ENCODE data around the gene GCH1.
A peak's percentile ranks its signal among the peaks of the same experiment; 100 is the strongest.

GCH1 gene

GRCh38 chr14:54823757-54824549 lies 78.7 kb downstream of the GCH1 start:
- DNase-seq (ENCODE audit: low read depth in 2 of 2) = no peak

GRCh38 chr14:54822685-54823084 lies 79.9 kb downstream of the GCH1 start:
- DNase-seq (ENCODE audit: low read depth in 2 of 2) = no peak

- DNase-seq (ENCODE audit: low read depth in 2 of 2) = no peak
Measured at GRCh38 chr14:54818201-54819133, 84.2 kb downstream of the GCH1 start.

DNA sequence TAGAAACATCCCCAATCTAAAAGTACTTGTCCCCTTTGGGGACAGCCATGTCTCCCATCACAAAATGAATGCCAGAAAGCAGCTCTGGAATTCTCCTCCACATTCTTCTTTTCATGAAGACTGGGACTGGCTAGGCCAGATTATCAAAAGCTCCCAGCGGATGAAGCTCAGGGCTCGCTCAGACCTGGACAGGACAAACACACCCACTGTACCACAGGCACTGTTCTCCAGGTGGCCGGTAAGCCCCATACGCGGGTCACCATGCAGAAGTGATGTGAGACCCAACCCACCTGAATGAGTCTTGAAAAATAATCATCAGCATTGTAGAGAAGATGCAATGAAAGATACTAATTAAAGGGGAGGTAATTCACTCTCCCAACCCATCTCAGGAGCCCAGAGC lies 85.1 kb downstream of the GCH1 start:
- no peak for DNase-seq (ENCODE audit: low read depth in 2 of 2)

GRCh38 chr14:54816450-54816849 lies 86.2 kb downstream of the GCH1 start:
- no peak for DNase-seq (ENCODE audit: low read depth in 2 of 2)

DNA sequence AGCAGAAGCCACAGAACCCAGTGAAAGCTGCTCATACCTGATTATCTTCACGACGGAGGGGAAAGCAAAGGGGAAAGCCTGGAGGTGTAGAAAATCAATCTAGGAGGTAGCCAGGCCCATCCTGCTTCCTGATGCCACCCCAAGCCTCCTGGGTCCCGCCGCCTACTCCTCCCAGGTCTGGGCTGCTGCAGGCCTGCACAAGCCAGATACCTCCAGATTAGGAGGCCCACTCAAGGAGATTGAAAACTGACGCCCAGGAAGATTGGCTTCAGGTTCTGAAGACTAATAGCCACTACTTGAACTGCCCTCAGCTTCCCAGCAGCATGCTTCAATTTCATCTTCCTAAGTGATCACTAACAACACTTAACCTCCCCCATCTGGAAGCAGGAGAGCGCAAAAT lies 87.1 kb downstream of the GCH1 start:
- no peak for DNase-seq (ENCODE audit: low read depth in 2 of 2)

DNA sequence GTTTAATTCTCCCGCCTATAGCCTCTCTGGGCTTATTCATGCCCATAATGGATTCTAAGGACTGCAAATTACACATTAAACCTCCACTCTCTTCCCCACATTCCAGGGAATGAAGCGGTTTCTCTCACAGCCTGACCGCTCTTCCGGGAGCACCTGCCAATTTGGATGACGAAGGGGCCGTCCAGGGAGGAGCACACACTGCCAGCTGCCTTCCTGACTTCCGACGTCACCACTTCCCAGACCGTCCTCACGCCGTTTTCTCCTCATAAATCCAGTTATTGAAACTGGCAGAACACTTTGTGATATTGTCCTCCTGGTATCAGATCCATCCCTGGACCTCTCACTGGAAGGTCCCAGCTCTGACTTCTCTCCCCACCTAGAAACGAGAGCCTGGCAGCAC lies 87.6 kb downstream of the GCH1 start:
- no peak for DNase-seq (ENCODE audit: low read depth in 2 of 2)

DNA sequence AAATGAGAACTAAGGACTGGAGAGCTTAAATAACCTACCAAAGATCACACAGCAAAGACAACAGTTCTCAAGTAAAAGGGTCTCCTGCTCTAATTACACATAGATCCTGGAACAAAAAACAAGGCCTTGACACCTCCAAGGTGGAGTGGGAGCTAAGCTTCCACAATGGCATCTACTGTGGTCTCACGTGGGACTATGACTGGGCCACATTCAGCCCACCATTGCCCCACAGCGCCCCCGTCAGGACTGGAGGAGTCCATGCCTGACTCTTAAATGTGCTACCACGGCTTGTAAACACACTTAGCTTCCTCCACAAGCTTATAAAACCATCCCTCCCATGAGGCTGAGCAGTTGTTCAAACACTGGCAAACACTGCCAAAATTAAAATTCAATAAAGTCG lies 88.5 kb downstream of the GCH1 start:
- peak; percentile 24 to 41 for DNase-seq (ENCODE audit: low read depth in 2 of 2)

DNA sequence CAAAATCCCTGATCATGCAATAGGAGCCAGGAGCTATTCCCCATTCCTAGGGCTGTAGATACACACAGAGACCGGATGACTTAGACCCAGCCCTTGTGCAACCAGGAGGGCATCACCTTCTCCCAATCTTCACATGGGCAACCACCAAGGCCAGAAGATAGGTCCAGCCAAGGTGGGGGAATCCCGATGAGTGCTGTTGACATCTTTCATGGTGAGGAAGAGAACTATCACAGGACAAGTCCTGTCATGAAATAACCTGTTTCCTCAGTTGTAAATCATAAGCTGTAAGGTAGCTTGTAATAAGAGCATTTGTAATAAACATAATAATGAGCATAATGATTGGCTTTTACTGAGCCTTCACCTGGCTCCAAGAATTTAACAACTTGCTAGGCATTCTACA lies 89.5 kb downstream of the GCH1 start:
- no peak for DNase-seq (ENCODE audit: low read depth in 2 of 2)

DNA sequence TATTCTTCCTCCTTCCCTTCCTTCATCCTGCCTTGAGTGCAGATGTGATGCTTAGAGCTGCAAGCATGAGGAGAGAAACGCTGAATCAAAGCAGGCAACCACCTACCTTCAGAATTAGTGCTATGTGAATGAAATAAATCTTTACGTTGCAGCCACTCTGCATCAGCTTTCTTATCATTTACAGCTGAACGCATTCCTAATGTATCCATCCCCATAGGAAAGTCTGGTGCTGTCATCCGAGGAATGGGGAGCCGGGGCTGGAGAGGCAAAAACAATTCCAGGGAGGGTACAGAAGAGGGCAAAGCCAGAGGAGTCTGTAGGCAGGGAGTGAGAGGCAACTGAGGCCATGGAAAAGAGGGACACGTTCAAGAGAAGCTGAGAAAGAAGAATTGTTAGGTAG lies 90.0 kb downstream of the GCH1 start:
- DNase-seq (ENCODE audit: low read depth in 2 of 2) = no peak

- no peak for DNase-seq (ENCODE audit: low read depth in 2 of 2)
Measured at GRCh38 chr14:54809767-54810166, 92.9 kb downstream of the GCH1 start.

DNA sequence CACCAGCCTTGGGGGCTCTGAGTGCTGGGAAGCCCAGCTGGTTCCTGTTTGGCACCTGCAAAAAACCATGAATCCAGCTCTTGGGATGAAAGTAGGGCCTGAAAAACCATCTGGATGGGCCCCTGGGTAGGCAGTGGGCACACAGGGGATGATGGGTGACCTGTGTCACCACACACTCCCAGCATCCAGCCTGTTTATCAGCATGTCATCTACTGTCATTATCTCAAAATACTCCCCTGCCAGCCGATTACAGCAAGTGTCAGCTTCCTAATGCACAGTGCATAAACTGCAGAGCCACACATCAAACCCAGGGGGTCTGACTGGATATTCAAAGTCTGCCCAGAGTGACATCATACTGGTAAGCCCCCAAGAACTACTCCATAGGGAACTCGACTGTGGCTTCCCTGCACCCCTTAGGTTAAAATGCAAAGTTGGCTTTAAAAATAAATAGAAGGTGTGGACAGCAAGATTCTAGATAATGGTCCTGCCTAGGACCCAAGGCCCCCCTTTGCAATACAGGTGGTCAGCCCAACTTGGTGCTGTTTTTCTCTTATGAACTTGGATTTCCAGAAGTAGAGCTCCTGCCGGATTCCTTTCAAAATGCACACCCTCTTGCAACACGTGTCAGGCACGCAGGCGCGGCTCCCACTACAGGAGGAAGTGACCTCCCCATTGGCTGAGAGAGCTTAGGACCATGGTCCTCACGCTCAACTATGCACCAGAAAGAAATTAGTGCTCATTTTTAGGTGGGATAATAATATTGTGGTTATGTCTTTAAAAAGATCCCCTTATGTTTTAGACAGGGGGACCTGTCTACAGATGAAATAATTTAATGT lies 94.1 kb downstream of the GCH1 start:
- DNase-seq (ENCODE audit: low read depth in 2 of 2) = no peak

GRCh38 chr14:54807881-54808280 lies 94.7 kb downstream of the GCH1 start:
- no peak for DNase-seq (ENCODE audit: low read depth in 2 of 2)

- no peak for DNase-seq (ENCODE audit: low read depth in 2 of 2)
Measured at GRCh38 chr14:54807428-54807827, 95.2 kb downstream of the GCH1 start.

DNA sequence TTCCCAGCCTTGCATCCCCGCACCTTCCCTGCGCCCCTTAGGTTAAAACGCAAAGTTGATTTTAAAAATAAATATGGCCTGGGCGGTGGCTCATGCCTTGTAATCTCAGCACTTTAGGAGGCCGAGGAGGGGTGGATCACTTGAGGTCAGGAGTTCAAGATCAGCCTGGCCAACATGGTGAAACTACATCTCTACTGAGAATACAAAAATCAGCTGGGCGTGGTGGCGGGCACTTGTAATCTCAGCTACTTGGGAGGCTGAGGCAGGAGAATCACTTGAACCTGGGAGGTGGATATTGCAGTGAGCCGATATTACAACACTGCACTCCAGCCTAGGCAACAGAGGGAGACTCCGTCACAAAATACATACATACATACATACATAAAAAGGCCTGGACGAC lies 96.0 kb downstream of the GCH1 start:
- no peak for DNase-seq (ENCODE audit: low read depth in 2 of 2)

- DNase-seq (ENCODE audit: low read depth in 2 of 2) = peak; percentile 56 to 76
Measured at GRCh38 chr14:54805445-54806322, 96.9 kb downstream of the GCH1 start.

GRCh38 chr14:54805070-54805444 lies 97.6 kb downstream of the GCH1 start:
- no peak for DNase-seq (ENCODE audit: low read depth in 2 of 2)

GRCh38 chr14:54804538-54805041 lies 98.0 kb downstream of the GCH1 start:
- no peak for DNase-seq (ENCODE audit: low read depth in 2 of 2)

GRCh38 chr14:54803926-54804537 lies 98.6 kb downstream of the GCH1 start:
- no peak for DNase-seq (ENCODE audit: low read depth in 2 of 2)

GRCh38 chr14:54803396-54803795 lies 99.2 kb downstream of the GCH1 start:
- no peak for DNase-seq (ENCODE audit: low read depth in 2 of 2)
